ENCODE measurements around the gene ZNF784. TPM values are rescaled to one million over a fixed set of nuclear protein-coding genes. Genes with fewer than 3 reads are reported as not detected.

Gene ZNF784
- total RNA-seq, 2 donors from 2014 or later: 6.9 to 9.6 TPM

DNA sequence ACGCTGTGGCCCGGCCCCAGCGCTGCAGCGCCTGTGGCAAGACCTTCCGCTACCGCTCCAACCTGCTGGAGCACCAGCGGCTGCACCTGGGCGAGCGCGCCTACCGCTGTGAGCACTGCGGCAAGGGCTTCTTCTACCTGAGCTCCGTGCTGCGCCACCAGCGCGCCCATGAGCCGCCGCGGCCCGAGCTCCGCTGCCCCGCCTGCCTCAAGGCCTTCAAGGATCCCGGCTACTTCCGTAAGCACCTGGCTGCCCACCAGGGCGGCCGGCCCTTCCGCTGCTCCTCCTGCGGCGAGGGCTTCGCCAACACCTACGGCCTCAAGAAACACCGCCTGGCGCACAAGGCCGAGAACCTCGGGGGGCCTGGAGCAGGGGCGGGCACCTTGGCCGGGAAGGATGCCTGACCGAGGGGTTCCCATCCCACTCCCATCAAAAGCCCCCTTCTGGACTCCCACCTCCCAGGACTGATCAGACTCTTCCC is 7.9 kb downstream of the ZNF784 start:
- no peaks in the 10 kb centered on the region for H3K9me3 ChIP-seq
- TF ChIP-seq, protein P1, sequence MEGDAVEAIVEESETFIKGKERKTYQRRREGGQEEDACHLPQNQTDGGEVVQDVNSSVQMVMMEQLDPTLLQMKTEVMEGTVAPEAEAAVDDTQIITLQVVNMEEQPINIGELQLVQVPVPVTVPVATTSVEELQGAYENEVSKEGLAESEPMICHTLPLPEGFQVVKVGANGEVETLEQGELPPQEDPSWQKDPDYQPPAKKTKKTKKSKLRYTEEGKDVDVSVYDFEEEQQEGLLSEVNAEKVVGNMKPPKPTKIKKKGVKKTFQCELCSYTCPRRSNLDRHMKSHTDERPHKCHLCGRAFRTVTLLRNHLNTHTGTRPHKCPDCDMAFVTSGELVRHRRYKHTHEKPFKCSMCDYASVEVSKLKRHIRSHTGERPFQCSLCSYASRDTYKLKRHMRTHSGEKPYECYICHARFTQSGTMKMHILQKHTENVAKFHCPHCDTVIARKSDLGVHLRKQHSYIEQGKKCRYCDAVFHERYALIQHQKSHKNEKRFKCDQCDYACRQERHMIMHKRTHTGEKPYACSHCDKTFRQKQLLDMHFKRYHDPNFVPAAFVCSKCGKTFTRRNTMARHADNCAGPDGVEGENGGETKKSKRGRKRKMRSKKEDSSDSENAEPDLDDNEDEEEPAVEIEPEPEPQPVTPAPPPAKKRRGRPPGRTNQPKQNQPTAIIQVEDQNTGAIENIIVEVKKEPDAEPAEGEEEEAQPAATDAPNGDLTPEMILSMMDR (IDR thresholded peaks at IDR 0.05): no peak
- ATAC-seq (no peak), DNase-seq (no peak)
- peaks cover 0 to 3% of the 10 kb centered on the region in 2 donors for H3K36me3 ChIP-seq (replicated peaks in 1 of 2; ENCODE audit: insufficient read depth in 1 of 2, low read depth in 2 of 2)
- intact Hi-C loops (cut with DNase I): loop anchor here (10.0 kb wide), 1 partner anchor 492 kb away; no protein-coding TSS in a partner anchor
- H3K27me3 ChIP-seq: no peaks in the 10 kb centered on the region
- H3K4me3 ChIP-seq: no peak overlapping the region
- peaks cover 7% of the 10 kb centered on the region for H3K4me1 ChIP-seq
- 96 to 97% methylated on average over 23 to 38 of the region's 38 CpGs for WGBS, 2 donors
- H3K27ac ChIP-seq: no peak overlapping the region

DNA sequence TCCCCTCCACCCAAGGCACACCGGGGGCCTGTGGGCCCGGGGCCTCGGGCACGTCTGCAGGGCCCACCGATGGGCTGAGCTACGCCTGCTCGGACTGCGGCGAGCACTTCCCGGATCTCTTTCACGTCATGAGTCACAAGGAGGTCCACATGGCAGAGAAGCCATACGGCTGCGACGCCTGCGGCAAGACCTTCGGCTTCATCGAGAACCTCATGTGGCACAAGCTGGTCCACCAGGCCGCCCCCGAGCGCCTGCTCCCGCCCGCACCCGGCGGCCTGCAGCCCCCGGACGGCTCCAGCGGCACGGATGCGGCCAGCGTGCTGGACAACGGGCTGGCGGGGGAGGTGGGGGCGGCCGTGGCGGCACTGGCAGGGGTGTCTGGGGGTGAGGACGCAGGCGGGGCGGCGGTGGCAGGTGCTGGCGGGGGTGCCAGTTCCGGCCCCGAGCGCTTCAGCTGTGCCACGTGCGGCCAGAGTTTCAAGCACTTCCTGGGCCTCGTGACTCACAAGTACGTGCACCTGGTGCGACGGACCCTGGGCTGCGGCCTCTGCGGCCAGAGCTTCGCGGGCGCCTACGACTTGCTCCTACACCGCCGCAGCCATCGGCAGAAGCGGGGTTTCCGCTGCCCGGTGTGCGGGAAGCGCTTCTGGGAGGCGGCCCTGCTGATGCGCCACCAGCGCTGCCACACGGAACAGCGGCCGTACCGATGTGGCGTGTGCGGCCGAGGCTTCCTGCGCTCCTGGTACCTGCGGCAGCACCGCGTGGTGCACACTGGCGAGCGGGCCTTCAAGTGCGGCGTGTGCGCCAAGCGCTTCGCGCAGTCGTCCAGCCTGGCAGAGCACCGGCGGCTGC is 8.6 kb downstream of the ZNF784 start:
- no peak for TF ChIP-seq POLR2A (IDR thresholded peaks at IDR 0.05)
- TF ChIP-seq, protein P1 (IDR thresholded peaks at IDR 0.05): no peak
- 96 to 98% methylated on average over 31 to 80 of the region's 88 CpGs for WGBS, 2 donors
- Histone ChIP-seq H3K36me3 (replicated peaks in 1 of 2; ENCODE audit: insufficient read depth in 1 of 2, low read depth in 2 of 2) (peaks cover 0 to 3% of the 10 kb centered on the region in 2 donors), H3K4me3 (no peak overlapping the region), H3K9me3 (no peaks in the 10 kb centered on the region), H3K27me3 (no peaks in the 10 kb centered on the region), H3K4me1 (peaks cover 10% of the 10 kb centered on the region), H3K27ac (no peak overlapping the region)
- ATAC-seq: no peak
- intact Hi-C loops (cut with DNase I): loop anchor here (10.0 kb wide), 1 partner anchor 491 kb away; no protein-coding TSS in a partner anchor
- no peak for DNase-seq

DNA sequence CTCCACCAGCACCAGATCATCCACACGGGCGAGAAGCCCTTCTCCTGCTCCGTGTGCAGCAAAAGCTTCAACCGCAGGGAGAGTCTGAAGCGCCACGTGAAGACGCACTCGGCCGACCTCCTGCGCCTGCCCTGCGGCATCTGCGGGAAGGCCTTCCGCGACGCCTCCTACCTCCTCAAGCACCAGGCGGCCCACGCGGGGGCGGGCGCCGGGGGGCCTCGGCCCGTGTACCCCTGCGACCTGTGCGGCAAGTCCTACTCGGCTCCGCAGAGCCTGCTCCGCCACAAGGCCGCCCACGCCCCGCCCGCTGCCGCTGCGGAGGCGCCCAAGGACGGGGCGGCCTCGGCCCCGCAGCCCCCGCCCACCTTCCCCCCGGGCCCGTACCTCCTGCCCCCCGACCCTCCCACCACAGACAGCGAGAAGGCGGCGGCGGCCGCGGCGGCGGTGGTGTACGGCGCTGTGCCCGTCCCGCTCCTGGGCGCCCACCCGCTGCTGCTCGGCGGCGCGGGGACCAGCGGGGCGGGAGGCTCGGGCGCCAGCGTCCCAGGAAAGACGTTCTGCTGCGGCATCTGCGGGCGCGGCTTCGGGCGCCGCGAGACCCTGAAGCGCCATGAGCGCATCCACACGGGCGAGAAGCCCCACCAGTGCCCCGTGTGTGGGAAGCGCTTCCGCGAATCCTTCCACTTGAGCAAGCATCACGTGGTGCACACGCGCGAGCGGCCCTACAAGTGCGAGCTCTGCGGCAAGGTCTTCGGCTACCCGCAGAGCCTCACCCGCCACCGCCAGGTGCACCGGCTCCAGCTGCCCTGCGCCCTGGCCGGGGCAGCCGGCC is 9.4 kb downstream of the ZNF784 start:
- Histone ChIP-seq H3K36me3 (replicated peaks in 1 of 2; ENCODE audit: insufficient read depth in 1 of 2, low read depth in 2 of 2) (peaks cover 0 to 2% of the 10 kb centered on the region in 2 donors), H3K4me1 (peaks cover 10% of the 10 kb centered on the region), H3K27me3 (no peaks in the 10 kb centered on the region), H3K4me3 (no peak overlapping the region), H3K27ac (no peak overlapping the region), H3K9me3 (no peaks in the 10 kb centered on the region)
- WGBS, 2 donors: 92 to 94% methylated on average over 20 to 44 of the region's 98 CpGs
- no peak for DNase-seq
- intact Hi-C loops (cut with DNase I): loop anchor here (5.0 to 10.0 kb wide), 2 partner anchors 98 to 490 kb away; no protein-coding TSS in a partner anchor
- TF ChIP-seq, protein P1 (IDR thresholded peaks at IDR 0.05): no peak
- TF ChIP-seq POLR2A (IDR thresholded peaks at IDR 0.05): no peak
- ATAC-seq: no peak

DNA sequence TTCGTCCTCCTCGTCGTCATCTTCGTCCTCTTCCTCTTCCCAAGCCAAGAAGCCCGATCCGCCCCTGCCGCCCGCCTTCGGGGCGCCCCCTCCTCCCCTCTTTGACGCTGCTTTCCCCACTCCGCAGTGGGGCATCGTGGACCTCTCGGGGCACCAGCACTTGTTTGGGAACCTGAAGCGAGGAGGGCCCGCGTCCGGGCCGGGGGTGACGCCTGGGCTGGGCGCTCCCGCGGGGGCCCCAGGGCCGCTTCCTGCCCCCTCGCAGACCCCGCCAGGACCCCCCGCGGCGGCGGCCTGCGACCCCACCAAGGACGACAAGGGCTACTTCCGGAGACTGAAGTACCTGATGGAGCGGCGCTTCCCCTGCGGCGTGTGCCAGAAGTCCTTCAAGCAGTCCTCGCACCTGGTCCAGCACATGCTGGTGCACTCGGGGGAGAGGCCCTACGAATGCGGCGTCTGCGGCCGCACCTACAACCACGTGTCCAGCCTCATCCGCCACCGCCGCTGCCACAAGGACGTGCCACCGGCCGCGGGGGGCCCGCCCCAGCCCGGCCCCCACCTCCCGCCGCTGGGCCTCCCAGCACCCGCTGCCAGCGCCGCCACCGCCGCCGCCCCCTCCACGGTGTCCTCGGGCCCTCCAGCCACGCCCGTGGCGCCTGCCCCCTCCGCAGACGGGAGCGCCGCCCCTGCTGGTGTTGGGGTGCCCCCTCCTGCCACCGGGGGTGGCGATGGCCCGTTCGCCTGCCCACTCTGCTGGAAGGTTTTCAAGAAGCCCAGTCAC is 10.2 kb downstream of the ZNF784 start:
- H3K27me3 ChIP-seq: no peaks in the 10 kb centered on the region
- peaks cover 10% of the 10 kb centered on the region for H3K4me1 ChIP-seq
- intact Hi-C loops (cut with DNase I): loop anchor here (5.0 to 10.0 kb wide), 2 partner anchors 97 to 489 kb away; no protein-coding TSS in a partner anchor
- DNase-seq (no peak), ATAC-seq (no peak)
- H3K9me3 ChIP-seq: no peaks in the 10 kb centered on the region
- no peak overlapping the region for H3K4me3 ChIP-seq
- WGBS, 2 donors: 93 to 96% methylated on average over 43 to 70 of the region's 75 CpGs
- H3K27ac ChIP-seq: no peak overlapping the region
- peaks cover 0 to 2% of the 10 kb centered on the region in 2 donors for H3K36me3 ChIP-seq (replicated peaks in 1 of 2; ENCODE audit: insufficient read depth in 1 of 2, low read depth in 2 of 2)
- no peak for TF ChIP-seq POLR2A (IDR thresholded peaks at IDR 0.05)
- TF ChIP-seq, protein P1 (IDR thresholded peaks at IDR 0.05): no peak
